ENCODE measurements around the gene ZNF699. TPM values are rescaled to one million over a fixed set of nuclear protein-coding genes. Genes with fewer than 3 reads are reported as not detected.
"Not testable (repeated sequence)": the region's sequence is repeated elsewhere in the genome, so short reads cannot be mapped to it uniquely, and the experiment has no call there.

Gene ZNF699
- polyA plus RNA-seq (2013, experiment 1 of 2; ENCODE audit: insufficient read length), result 5.1 TPM
- 7.1 TPM for polyA plus RNA-seq (2013, experiment 2 of 2; ENCODE audit: insufficient read length)

DNA sequence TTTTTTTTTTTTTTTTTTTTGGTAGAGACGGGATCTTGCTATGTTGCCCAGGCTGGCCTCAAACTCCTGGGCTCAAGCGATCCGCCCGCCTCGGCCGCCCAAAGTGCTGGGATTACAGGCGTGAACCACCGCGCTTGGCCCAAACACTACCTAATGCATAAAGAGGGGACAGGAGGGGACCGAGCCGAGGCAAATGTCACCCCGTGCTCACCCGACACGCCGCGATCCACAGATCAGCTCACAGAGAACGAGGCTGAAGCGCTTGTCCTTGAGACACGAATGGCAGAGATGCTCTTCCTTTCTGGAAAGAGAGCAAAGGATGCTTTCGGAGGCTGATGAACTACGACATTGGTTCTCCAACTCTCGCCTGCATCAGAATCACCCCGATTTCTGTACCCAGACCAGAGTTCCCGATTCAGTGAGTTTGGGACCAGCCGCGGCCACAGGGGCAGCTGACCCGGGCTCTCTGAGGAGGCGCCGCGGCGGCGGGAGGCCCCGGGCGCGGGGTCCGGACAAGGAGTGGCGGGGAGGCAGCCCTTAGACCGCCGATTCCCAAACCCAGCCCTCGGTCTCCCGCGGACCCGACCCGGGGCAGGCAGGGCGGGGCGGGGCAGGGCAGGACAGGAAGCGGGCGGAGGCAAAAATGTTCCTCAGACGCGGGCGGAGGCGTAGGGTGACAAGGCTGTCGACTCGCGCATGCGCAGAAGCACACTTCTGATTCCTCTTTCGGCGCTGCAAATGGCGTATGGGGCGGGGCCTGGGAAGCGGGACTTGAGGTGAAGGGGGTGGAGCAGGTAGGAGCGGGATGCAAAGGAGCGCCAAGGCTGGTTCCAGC, at the start of gene ZNF699:
Gene ZNF699 (minus strand): TSS at position 700 of the 835 bp plus-strand sequence. CDS start 4,719 bp downstream, outside the sequence.
- peak; percentile 98 for DNase-seq

DNA sequence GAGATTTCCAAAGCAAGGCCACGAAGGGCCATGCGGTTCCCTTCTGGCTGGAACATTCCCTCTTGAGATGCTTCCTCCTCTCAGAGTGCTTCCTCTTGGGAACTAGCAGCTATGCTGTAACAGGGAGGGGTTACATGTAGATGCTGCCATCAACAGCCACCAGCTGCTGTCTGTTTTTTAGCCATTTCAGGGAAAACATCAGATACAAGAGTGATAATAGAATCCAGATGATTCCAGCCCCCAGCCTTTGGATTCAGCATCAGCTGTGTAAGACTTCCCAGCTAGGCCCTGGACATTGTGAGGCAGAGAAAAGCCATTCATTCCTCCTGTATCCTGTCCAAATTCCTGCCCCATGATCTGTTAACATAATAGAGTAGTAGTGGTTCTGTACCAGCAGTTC, 45.0 kb upstream of the ZNF699 start:
- no peak for DNase-seq

DNA sequence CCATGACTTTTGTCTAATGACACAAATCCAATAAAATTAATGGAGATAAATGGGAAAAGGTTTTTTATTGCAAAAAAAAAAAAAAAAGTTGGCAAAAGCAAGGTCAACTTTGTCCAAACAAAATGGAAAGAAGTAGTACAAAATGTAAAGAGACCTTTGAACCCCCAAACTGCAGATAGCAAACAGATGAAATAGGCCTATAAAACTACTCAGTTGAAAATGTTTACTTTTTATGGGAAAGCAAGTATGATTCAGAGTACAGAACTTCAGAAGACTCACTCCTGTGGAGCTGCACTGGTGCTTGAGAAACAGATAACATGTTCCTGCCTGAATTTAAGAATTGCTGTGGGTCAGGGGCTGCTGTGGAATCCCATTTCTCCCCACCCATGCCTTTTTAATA, 43.4 kb upstream of the ZNF699 start:
- no peak for DNase-seq

DNA sequence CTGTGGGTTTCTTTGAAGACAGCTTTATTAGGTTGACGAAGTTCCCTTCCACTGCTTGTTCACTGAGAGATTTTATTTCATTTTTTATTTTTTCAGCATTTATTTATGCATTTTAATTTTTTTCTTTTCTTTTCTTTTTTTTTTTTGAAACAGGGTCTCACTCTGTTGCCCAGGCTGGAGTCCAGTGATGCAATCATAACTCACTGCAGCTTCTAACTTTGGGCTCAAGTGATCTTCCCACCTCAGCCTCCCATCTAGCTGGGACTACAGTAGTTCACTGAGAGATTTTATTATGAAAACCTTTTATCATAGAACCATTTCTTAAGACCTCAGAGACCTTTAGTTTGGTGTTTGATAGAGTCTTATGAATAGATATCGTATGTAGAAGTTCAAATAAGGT, 42.9 kb upstream of the ZNF699 start:
- no peak for DNase-seq

DNA sequence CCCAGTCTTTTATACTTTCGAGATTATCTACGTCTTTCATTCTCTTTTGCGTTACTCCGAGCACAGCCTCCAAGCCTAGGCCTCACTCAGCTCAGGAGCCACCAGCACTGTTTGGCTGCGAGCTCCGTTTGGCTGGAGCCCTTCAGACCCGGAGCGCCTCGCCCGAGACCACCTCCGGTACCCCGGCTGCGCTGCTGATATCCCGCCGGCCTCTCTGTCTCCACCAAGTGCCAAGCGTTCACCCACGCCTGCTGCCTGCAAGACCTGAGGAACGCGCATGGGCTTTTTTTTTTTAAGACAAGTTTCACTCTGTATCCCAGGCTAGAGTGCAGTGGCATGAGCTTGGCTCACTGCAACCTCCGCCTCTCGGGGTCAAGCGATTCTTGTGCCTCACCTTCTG, 39.0 kb upstream of the ZNF699 start:
- no peak for DNase-seq

DNA sequence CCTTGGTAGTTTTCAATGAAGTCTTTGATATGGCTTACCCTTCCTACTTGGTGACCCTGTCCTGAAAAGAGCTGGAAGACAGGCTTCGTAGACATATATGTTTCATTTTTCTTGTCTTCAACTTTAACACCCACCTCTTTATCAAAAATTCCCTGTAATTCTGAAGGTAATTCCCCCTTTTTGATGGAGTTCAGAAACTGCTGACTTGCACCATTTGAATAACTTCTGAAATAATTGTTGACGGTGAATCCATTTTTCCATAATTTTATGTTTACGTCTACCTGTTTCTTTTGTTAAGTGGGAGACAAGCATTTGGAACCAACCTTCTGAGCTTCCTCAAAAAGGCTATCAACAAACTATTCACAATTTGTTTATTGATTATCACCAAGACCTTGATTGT, 38.6 kb upstream of the ZNF699 start:
- DNase-seq, result no peak

DNA sequence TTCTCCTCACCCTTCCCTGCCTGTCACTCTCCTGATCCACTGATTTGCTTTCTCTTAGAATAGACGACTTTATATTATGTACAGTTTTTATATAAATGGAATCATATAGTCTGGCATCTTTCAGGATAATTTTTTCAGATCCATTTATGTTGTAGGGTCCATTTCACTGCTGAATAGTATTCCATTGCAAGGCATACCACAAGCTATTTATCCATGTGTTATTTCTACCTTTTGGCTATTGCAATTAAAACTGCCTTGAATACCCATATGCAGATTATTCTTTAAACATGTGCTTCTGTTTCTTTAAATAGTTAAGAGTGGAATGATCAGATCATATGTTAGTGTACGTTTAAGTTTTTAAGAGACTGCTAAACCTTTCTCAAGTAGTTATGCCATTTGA, 35.4 kb upstream of the ZNF699 start:
- no peak for DNase-seq

DNA sequence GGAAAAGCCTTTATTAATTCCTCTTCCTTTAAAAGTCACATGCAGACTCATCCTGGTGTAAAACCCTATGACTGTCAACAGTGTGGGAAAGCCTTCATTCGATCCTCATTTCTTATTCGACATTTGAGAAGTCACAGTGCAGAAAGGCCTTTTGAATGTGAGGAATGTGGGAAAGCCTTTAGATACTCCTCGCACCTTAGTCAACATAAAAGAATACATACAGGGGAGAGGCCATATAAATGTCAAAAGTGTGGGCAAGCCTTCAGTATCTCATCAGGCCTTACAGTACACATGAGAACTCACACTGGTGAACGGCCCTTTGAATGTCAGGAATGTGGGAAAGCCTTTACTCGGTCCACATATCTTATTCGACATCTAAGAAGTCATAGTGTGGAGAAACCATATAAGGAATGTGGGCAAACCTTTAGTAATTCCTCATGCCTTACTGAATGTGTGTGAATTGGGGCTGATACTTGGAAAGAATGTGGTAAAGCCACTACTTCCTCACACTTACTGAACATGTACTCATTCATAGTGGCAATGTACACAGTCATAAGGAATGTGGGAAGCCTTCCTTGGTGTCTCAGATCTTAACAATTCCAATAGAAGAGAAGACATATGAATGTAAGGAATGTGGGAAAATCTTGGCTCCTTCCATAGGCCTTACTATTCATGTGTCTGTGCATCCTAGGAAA, 33.1 kb upstream of the ZNF699 start:
- DNase-seq, result no peak

DNA sequence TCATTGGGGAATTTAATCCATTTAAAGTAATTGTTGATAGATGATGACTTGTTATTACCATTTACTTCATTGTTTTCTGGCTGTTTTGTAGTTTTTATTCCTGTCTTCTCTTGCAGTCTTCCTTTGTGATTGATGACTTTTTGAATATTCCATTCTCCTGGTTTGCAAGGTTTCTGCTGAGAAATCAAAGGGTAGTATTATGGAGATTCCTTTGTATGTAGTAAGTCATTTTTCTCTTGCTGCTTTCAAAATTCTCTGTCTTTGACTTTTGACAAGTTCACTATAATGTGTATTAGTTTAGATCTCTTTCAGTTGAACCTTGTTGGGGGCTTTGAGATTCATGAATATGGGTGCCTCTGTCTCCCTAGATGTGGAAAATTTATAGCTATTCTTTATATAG, 20.4 kb upstream of the ZNF699 start:
- no peak for DNase-seq

DNA sequence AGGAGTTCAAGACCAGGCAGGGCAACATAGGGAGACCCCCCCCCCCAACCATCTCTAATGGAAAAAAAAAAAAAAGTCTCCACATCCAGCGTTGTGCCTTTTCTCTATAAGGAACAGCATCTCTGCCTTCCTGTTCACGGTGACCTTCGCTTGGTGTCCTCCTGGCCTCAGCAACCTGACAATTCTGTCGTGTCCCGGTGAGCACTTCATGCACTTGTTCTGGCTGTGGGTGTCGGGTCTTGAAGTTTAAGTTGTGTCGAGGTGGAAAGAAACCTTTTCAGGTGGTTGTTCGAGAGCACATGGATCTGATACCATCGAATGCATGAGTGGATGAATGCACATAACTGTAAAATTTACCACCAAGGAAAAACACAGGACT, 14.9 kb upstream of the ZNF699 start:
- DNase-seq, result no peak

DNA sequence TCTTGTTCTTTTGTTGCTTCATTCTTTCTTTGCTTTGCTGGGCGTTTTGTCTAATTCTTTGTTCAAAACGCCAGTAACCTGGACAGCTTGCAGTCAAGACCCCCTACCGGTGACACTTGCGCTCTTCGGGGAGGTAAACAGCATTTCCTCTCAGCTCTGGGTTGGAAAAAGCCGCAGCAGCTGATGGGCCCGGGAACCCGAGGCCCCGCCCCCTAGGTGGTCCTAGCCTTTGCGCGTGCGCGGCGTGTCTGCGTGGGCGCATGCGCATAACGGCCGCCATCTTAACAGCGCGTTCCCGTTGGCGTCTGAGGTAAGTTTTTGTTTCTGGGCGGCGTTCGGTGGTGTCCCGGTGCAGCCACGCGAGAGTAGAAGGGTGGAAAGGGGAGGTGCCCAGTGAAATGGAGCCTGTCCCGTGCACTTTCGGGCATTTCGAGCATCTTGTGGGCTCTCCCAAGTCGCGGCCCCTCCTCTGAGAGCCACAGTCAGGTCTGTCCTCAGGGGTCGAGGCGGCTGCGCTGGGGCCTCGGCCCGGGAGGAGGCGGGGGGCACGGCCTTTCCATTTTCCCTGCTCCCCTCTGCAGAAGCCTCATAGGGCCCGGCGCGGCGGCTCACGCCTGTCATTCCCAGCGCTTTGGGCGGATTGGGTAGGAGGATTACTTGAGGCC, 14.4 kb upstream of the ZNF699 start, which contains the start of gene ZNF559:
Gene ZNF559 (plus strand): TSS at position 261 of the 665 bp plus-strand sequence. CDS start 14,371 bp downstream, outside the sequence.
- peak; percentile 95 for DNase-seq

DNA sequence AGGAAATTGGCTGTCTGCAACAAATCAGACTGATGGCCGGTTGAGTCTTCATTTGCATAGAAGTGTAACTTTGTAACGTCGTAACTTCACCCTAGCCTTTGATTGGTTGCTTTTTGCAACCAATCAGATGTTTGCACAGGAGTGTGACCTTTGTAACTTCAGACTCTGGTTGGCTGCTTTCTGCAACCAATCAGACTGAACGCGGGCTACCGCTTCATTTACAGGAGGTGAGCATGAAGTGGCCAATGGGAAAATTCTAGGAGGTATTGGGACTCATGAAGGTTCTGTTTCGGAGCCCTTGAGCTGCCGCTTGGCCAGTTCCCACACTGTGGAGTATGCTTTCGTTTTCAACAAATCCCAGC, 13.9 kb upstream of the ZNF699 start:
- peak; percentile 85 for DNase-seq

DNA sequence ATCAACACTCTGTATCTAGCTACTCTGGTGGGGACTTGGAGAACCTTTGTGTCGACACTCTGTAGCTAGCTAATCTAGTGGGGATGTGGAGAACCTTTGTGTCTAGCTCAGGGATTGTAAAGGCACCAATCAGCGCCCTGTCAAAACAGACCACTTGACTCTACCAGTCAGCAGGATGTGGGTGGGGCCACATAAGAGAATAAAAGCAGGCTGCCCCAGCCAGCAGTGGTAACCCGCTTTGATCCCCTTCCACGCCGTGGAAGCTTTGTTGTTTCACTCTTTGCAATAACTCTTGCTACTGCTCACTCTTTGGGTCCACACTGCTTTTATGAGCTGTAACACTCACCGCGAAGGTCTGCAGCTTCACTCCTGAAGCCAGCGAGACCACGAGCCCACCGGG, 12.6 kb upstream of the ZNF699 start:
- DNase-seq, result not testable (repeated sequence)

DNA sequence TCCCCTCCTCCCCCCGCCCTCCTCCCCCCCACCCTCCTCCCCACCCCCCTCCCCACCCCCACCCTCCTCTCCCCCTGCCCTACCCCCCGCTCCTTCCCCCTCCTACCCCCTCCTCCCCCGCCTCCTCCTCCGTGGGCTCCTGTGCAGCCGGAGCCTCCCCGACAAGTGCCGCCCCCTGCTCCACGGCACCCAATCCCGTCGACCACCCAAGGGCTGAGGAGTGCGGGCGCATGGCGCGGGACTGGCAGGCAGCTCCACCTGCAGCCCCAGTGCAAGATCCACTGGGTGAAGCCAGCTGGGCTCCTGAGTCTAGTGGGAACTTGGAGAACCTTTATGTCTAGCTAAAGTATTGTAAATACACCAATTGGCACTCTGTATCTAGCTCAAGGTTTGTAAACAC, 12.1 kb upstream of the ZNF699 start:
- not testable (repeated sequence) for DNase-seq

DNA sequence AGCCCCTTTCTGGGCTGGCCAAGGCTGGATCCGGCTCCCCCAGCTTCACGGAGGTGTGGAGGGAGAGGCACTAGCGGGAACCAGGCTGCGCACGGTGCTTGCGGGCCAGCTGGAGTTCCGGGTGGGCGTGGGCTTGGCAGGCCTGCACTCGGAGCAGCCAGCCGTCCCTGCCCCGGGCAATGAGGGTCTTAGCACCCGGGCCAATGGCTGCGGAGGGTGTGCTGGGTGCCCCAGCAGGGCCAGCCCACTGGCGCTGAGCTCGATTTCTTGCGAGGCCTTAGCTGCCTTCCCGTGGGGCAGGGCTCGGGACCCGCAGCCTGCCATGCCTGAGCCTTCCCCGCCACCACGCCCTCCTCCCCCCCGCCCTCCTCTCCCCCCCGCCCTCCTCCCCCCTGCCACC, 11.7 kb upstream of the ZNF699 start:
- DNase-seq, result no peak

DNA sequence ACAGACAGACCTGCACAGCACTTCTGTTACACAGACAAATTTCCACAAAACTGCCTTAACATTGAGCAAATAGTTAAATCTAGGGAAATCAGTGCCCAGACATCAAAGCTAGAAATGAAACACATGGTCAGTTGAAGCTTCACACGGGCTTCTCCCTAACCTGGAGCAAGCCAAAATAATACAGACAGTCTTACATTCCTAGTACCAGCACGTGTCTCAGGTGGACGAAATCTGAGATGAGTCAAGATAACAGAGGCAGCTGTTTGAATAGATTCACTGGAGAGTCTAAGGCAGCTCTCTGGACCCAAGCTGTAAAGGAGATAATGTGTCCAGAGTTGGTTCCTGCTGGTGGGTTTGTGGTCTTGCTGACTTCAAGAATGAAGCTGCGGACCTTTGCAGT, 4.1 kb upstream of the ZNF699 start:
- DNase-seq, result no peak

DNA sequence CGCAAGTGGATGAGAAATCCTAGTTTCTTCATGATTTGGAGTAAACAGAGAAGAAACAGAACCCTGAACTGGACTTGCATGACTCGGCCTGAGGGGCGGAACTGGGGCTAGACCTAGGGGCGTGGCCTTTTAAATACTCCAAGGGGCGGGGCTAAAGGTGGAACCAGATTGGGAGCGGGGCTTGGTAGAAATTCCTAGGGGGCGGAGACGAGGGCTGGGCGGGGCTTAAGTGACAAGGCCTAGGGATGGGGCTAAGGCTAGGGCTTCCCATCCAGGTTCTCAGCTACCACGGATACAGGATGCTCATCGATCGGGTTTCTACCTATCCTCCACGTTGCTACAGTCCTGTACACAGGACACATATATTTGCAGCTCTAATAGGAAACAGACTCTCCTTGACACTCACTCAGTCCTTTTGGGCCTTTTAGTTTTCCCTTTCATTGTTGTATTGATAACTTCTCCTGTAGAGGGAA, 372 bp upstream of the ZNF699 start:
- DNase-seq, result peak; percentile 91

DNA sequence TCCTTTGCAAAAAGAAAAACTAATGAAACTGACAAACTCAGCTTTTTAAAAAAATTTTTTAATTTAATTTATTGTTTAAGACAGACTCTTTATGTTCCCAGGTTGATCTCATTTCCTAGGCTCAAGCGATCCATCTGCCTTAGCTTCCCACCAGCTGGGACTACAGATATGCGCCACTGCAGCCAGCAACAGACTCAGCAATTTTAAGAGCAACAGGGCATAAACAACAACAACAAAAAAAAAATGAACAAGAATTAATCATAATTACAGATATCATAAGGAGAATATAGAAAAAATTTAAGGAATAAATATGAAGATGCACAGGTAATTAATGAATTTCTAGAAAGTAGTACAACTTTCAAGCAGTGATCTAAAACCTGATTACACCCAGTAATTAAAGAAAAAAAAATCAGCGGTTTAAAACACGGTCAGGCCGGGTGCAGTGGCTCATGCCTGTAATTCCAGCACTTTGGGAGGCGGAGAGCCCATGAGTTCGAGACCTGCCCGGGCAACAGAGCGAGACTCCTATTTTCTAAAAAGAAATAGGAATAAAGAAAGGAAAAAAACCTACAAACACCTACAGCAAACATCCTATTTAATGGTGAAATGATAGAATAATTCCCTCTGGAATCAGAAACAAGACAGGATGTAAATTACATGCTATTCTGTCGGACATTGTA, 1.4 kb downstream of the ZNF699 start:
- no peak for DNase-seq

DNA sequence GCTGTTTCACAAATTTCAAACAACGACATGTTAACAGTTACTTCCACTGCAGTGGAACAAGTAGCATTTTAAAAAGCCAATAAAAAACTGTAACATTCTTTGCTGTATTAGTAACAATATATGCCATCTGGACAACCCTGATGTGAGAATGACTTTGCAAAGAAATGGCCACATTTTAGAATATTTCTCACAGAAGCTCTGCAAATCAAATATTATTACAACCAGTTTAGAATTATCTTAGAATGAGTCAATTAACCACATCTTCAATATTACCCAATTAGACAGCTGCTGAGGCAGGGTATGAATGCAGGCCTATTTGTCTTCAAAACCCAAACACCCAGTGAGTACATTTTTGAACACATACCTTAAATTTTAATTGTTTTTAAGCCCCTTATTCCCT, 3.2 kb downstream of the ZNF699 start:
- peak; percentile 93 for DNase-seq

DNA sequence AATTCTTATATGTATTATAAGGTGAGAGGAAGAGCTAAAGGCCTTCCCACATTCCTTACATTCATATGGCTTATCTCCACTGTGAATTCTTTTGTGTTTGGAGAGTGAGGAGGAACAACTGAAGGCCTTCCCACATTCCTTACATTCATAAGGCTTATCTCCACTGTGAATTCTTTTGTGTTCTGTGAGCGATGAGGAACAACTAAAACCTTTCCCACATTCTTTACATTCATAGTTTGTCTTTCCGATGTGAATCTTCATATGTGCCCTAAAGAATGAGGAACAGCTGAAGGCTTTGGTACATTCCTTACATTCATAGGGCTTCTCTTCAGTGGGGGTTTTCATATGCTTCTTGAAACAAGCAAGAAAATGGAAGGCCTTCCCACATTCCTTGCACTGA, 13.3 kb downstream of the ZNF699 start:
- peak; percentile 32 for DNase-seq

DNA sequence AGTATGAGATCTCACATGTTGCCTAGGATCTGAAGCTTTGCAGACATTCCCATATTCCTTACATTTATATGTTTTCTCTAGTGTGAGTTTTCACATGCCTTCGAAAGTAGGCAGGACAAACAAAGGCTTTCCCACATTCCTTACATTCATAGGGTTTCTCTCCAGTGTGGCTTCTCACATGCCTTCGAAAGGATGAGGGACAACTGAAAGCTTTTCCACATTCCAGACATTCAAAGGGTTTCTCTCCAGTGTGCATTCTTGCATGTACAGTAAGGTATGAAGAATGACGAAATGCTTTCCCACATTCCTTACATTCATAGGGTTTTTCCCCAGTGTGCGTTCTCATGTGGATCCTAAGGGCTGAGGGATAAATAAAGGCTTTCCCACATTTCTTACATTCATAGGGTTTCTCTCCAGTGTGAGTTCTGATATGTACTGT, 14.2 kb downstream of the ZNF699 start:
- DNase-seq, result peak; percentile 30

DNA sequence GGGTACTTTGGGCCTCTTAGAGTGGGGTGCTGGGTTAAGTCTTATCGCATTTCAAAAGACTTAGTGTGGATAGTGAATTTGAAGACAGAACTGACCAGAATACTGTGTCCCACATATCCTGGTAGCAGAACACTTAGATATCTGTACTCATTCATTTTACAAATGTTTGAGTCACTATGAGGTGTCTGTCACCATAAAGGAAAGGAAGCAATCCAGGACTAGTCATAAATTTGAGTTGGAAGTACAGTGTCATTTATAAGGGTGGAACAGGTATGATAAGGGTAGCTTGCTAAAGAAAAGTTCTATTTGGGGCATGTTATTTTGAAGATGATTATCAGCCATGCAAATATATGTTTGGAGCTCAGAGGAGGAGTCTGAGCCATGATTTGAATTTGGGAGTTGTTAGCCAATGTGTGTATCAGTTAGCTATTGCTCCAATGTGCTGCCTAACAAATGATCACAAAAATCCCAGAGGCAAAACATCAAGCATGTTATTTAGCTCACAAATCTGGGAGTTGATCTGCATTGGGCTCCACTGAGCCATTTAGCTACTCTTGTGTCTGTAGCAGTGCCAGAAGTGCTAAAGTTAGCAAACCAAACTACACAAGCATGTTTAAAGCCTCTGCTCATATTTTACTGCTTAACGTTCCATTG, 20.3 kb downstream of the ZNF699 start:
- no peak for DNase-seq

All from fibroblast of skin of back (primary cell).